Neutrophil (primary cell): ENCODE results near the gene CSTF2.

ENCODE experiments used
- H3K27ac ChIP-seq: fragments of 200-600 bp; sonication (generic); 2 replicates; pipeline ENCODE4 v1.5.1; 2016; ENCODE audit warnings: mild to moderate bottlenecking, moderate library complexity
- H3K27me3 ChIP-seq: fragments of 200-600 bp; sonication (generic); 2 replicates; pipeline ENCODE4 v1.6.0; 2016; ENCODE audit warnings: mild to moderate bottlenecking
- H3K36me3 ChIP-seq: fragments of 200-600 bp; sonication (generic); 2 replicates; pipeline ENCODE4 v1.5.1; 2017
- H3K4me1 ChIP-seq, 2 experiments: fragments of 200-600 bp in 1 of 2; sonication (generic) in 1 of 2; 1 replicate in 1 of 2; 2 replicates in 1 of 2; pipeline versions ENCODE4 v1.5.1 to v1.6.1; 2013 to 2016; ENCODE audit warnings: low read depth in 1 of 2, low read length in 1 of 2, mild to moderate bottlenecking in 1 of 2, moderate library complexity in 1 of 2; ENCODE audit not compliant: control insufficient read depth in 1 of 2, insufficient read depth in 1 of 2
- H3K4me3 ChIP-seq, 2 experiments: fragments of 200-600 bp in 1 of 2; sonication (generic) in 1 of 2; 1 replicate in 1 of 2; 2 replicates in 1 of 2; pipeline ENCODE4 v1.5.1; 2013 to 2016; ENCODE audit warnings: low read depth in 1 of 2, low read length in 1 of 2, mild to moderate bottlenecking in 1 of 2, moderate library complexity in 1 of 2
- H3K9me3 ChIP-seq: fragments of 200-600 bp; sonication (generic); 2 replicates; pipeline ENCODE4 v1.5.1; 2016
- TF ChIP-seq, protein P1 (sequence below): fragments of 200-600 bp; sonication (generic); IDR thresholded peaks from 2 replicates; pipeline ENCODE4 v1.5.1; 2016; ENCODE audit warnings: antibody characterized with exemption

CSTF2 gene

DNA sequence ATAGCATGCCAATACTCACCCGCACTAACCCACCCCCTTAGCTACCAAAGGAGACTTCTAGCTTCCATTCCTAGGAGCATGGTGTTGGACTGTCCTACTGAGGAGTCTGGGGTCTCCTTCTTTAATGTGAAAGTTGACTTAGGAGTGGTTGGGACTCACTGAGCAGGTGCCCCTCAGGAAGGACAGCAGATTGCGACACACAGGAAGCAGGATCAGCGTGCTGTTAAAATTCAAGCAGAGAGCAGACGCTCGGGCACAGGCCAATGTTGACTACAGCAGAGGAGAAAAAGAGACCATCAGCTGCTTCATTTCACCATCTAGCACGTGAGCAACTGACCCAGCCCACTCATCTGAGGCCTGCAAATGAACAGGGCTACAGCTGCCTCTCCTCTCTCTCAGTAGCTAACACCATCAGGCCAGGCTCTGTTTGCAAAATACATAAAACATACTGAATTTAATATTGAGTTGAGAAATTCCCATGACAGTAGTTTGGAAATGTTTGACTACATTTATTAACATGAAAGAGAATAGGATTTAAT lies 43.2 kb downstream of the CSTF2 start:
- H3K4me3 ChIP-seq, result no peak overlapping the region
- H3K36me3 ChIP-seq, result no peaks in the 10 kb centered on the region
- H3K27me3 ChIP-seq, result no peaks in the 10 kb centered on the region
- H3K27ac ChIP-seq, result no peak overlapping the region
- no peaks in the 10 kb centered on the region for H3K9me3 ChIP-seq
- H3K4me1 ChIP-seq, result no peaks in the 10 kb centered on the region
- TF ChIP-seq, protein P1, sequence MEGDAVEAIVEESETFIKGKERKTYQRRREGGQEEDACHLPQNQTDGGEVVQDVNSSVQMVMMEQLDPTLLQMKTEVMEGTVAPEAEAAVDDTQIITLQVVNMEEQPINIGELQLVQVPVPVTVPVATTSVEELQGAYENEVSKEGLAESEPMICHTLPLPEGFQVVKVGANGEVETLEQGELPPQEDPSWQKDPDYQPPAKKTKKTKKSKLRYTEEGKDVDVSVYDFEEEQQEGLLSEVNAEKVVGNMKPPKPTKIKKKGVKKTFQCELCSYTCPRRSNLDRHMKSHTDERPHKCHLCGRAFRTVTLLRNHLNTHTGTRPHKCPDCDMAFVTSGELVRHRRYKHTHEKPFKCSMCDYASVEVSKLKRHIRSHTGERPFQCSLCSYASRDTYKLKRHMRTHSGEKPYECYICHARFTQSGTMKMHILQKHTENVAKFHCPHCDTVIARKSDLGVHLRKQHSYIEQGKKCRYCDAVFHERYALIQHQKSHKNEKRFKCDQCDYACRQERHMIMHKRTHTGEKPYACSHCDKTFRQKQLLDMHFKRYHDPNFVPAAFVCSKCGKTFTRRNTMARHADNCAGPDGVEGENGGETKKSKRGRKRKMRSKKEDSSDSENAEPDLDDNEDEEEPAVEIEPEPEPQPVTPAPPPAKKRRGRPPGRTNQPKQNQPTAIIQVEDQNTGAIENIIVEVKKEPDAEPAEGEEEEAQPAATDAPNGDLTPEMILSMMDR, result no peak

DNA sequence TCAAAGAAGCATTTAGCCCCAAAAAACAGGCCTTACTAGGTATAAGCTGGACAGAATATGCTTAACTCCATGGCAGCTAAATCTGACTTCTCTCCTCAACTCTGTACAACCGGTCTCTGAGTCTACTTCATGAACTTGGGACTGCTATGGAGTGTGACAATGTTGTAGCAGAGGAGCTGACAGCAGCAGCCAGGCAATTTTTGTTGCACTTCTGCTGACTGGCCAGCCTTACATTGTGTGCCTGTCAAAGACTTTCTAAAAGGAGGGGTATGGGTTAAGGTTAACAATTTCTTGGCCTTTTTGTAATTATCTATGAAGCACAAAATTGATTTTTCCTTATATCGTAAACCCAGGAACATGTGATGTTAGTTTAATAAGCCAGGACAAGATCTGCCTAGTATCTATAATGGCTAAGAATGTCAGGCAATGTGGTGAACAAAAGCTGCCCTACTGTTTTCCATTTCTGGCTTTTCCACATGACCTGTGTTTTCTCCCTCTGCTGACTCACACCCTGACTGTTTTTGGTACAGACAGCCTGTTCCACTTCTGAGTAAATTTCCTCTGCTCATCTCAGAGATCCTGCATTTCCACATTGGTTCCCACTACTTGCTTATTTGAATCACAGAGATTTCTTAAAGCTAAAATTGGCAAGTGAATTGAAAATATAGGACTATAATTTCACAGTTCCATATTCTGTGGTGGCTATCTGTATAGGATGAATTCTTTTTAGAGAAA lies 44.6 kb downstream of the CSTF2 start:
- no peak overlapping the region for H3K27ac ChIP-seq
- H3K9me3 ChIP-seq, result no peaks in the 10 kb centered on the region
- TF ChIP-seq, protein P1, result no peak
- no peaks in the 10 kb centered on the region for H3K27me3 ChIP-seq
- H3K4me3 ChIP-seq, result no peak overlapping the region
- no peaks in the 10 kb centered on the region for H3K36me3 ChIP-seq
- no peaks in the 10 kb centered on the region for H3K4me1 ChIP-seq

DNA sequence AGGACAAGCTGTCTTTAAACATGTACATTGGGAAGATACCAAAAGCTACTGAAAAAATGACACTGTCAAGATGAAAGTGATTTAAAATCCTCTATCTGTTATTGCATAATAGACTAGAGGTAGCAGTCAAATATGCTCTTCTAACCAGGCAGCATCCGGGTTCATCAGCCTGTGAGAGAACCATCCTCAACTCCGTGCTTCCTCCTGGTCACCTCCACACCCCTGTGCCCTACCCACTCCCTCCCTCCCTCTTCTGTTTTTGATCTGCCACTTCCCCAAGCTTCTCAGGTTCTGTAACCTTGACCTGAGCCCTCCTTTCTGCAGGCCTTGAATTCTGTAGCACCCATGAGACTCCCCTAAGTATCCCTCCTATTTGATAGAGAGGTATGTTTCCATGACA lies 48.1 kb downstream of the CSTF2 start:
- Histone ChIP-seq H3K36me3 (no peaks in the 10 kb centered on the region), H3K27me3 (no peaks in the 10 kb centered on the region), H3K9me3 (no peaks in the 10 kb centered on the region), H3K4me1 (no peaks in the 10 kb centered on the region), H3K27ac (no peak overlapping the region), H3K4me3 (no peak overlapping the region)
- TF ChIP-seq, protein P1, result no peak

DNA sequence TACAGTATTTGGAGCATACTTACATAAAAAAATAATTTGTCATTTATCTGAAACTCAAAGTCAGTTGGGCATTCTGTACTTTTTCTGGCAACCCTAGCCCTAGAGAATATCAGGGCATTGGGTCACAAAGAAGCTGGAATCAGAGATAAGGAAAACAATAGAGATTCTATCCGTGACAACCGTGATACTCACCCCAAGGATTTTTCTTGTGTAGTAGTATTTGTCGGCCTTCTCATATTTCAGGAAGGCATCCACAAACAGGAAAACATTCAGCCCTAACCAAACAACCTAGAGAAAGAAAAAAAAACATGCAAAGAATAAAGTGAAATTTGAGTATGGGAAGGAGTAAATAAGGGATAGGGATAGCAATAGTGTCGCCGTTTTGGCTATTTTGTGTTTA lies 50.3 kb downstream of the CSTF2 start:
- no peaks in the 10 kb centered on the region for H3K36me3 ChIP-seq
- TF ChIP-seq, protein P1, result no peak
- H3K4me1 ChIP-seq, result no peaks in the 10 kb centered on the region
- H3K27ac ChIP-seq, result no peak overlapping the region
- no peaks in the 10 kb centered on the region for H3K9me3 ChIP-seq
- no peaks in the 10 kb centered on the region for H3K27me3 ChIP-seq
- no peak overlapping the region for H3K4me3 ChIP-seq

DNA sequence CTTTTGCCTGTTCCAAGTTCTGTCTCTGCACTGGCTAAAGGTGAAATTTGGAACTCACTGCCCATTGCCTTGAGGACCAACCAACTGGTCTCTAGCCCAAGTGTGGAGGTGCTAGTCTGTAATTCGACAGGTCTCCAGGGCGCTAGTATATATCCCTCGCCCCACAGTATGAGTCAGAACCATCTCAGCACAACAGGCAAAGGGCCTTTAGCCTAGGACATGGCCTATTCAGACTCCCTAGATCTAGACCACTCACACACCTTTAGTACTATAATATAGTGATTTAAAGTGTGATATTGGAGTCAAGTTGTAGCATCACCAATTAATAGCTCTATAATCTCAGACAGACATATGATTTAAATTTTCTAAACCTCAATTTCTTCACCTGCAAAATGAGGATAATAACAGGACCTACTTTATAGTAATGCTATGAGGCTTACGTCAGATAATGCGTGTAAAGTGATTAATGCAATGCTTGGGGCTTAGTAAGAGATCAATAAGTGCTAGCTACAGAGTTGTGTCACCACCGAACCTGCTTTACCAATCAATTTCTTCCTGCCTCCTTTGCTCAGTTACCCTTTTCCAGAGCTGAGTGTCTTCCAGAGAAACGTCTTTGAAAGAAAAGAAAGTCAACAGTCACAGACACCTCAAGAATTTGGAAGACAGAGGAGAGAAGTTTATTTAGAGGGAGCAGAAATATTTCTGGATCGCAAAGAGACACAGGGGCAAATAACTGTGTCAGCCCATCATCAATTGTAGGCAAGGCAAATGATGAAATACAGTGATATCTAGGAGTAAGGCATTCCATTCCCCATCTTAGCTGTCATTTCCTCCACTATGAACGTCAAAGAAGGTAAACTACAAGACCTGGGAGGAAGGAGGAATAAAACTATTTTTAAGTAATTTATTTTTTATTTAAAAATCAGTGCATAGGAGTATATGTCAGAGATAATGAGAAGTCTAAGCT lies 51.7 kb downstream of the CSTF2 start:
- H3K36me3 ChIP-seq, result no peaks in the 10 kb centered on the region
- no peak overlapping the region for H3K4me3 ChIP-seq
- H3K4me1 ChIP-seq, result no peaks in the 10 kb centered on the region
- H3K27ac ChIP-seq, result no peak overlapping the region
- no peaks in the 10 kb centered on the region for H3K9me3 ChIP-seq
- TF ChIP-seq, protein P1, result no peak
- H3K27me3 ChIP-seq, result no peaks in the 10 kb centered on the region
